22Rv1 (cell line): ENCODE data around the gene GAGE10.
"Not testable (repeated sequence)": the region's sequence is repeated elsewhere in the genome, so short reads cannot be mapped to it uniquely, and the experiment has no call there.

ENCODE experiments used
- ZFX ChIP-seq: fragments of 450-650 bp; IDR thresholded peaks from 2 replicates; pipeline ENCODE4 v1.6.1; 2017; ENCODE audit warnings: antibody characterized with exemption, borderline replicate concordance
- TF ChIP-seq, protein P1 (sequence below): fragments of 450-650 bp; IDR thresholded peaks from 2 replicates; pipeline ENCODE4 v1.5.1; 2017; ENCODE audit warnings: mild to moderate bottlenecking

DNA sequence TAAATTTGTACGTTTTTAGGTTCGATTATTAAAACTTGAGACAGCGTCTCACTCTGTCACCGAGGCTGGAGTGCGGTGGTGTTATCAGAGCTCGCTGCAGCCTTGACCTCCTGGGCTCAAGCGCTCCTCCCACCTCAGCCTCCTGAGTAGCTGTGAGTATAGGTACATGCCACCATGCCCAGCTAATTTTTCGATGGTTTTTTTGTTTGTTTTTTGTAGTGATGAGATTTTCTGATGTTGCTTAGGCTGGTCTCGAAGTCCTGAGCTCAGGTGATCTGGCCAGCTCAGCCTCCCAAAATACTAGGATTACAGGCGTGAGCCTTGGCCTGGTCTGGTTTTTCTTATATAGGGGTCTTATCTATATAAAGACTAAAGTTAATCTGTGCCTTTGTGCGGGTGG is 27.0 kb downstream of the GAGE10 start:
- TF ChIP-seq, protein P1, sequence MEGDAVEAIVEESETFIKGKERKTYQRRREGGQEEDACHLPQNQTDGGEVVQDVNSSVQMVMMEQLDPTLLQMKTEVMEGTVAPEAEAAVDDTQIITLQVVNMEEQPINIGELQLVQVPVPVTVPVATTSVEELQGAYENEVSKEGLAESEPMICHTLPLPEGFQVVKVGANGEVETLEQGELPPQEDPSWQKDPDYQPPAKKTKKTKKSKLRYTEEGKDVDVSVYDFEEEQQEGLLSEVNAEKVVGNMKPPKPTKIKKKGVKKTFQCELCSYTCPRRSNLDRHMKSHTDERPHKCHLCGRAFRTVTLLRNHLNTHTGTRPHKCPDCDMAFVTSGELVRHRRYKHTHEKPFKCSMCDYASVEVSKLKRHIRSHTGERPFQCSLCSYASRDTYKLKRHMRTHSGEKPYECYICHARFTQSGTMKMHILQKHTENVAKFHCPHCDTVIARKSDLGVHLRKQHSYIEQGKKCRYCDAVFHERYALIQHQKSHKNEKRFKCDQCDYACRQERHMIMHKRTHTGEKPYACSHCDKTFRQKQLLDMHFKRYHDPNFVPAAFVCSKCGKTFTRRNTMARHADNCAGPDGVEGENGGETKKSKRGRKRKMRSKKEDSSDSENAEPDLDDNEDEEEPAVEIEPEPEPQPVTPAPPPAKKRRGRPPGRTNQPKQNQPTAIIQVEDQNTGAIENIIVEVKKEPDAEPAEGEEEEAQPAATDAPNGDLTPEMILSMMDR: not testable (repeated sequence)
- not testable (repeated sequence) for TF ChIP-seq ZFX
